ENCODE measurements around the gene ZSWIM4. TPM values are rescaled to one million over a fixed set of nuclear protein-coding genes. Genes with fewer than 3 reads are reported as not detected.

ZSWIM4 gene
- total and polyA plus RNA-seq, 2 of the 13 experiments (the other 11 are each of a cell fraction or from before 2014, with no cell fraction given), result 0.33 to 0.86 TPM

DNA sequence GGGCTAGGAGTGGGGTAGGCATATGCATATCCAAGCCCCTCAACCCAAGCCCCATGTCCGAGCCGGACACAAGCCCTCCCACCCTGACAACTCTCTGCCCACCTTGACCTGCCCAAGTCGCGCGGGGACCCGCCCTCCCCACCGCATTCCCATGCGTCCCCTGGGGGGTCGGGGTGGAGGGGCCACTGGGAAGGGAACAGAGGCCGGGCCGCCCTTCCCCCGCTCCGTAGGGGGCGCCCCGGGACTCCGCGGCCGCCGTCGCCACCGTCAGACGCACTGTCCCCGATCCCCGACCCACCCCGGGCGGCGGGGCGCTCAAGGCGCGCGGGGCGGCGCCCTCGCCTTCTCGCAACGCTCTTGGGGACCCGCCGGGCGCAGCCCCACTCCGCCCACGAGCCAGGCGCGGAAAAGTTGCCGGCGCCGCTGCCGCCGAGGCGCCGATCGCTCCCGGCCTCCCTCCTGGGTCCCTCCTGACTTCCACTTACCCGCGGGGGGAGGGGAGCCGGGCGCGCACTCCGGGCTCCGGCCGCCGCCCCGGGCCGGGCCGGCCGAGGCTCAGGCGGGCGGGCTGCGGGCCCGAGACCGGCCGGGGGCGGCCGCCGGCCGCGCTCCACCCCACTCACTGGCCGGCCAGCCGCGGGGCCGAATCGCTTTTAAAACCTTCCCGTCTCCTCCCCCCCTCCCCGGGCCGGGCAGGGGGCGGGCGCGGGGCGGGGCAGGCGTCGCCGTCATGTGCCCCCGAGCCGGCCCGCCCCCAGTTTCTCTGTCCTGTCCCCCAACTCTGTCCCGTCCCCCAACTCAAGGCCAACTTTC lies 47.3 kb downstream of the ZSWIM4 start (continued):
- no peak for TF ChIP-seq EZH2 (conservative IDR thresholded peaks at IDR 0.05; ENCODE audit: low read depth, low read length)
- TF ChIP-seq ISL2 (CRISPR knock-in tag; IDR thresholded peaks at IDR 0.05), result no peak
- TF ChIP-seq, protein P1, sequence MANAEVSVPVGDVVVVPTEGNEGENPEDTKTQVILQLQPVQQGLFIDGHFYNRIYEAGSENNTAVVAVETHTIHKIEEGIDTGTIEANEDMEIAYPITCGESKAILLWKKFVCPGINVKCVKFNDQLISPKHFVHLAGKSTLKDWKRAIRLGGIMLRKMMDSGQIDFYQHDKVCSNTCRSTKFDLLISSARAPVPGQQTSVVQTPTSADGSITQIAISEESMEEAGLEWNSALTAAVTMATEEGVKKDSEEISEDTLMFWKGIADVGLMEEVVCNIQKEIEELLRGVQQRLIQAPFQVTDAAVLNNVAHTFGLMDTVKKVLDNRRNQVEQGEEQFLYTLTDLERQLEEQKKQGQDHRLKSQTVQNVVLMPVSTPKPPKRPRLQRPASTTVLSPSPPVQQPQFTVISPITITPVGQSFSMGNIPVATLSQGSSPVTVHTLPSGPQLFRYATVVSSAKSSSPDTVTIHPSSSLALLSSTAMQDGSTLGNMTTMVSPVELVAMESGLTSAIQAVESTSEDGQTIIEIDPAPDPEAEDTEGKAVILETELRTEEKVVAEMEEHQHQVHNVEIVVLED (CRISPR knock-in tag; IDR thresholded peaks at IDR 0.05; ENCODE audit: borderline replicate concordance), result no peak; the same call in 1 of the 2 replicates
- TF ChIP-seq, protein P2, sequence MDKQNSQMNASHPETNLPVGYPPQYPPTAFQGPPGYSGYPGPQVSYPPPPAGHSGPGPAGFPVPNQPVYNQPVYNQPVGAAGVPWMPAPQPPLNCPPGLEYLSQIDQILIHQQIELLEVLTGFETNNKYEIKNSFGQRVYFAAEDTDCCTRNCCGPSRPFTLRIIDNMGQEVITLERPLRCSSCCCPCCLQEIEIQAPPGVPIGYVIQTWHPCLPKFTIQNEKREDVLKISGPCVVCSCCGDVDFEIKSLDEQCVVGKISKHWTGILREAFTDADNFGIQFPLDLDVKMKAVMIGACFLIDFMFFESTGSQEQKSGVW (CRISPR knock-in tag; IDR thresholded peaks at IDR 0.05; ENCODE audit: borderline replicate concordance), result no peak
- TF ChIP-seq, protein P3, sequence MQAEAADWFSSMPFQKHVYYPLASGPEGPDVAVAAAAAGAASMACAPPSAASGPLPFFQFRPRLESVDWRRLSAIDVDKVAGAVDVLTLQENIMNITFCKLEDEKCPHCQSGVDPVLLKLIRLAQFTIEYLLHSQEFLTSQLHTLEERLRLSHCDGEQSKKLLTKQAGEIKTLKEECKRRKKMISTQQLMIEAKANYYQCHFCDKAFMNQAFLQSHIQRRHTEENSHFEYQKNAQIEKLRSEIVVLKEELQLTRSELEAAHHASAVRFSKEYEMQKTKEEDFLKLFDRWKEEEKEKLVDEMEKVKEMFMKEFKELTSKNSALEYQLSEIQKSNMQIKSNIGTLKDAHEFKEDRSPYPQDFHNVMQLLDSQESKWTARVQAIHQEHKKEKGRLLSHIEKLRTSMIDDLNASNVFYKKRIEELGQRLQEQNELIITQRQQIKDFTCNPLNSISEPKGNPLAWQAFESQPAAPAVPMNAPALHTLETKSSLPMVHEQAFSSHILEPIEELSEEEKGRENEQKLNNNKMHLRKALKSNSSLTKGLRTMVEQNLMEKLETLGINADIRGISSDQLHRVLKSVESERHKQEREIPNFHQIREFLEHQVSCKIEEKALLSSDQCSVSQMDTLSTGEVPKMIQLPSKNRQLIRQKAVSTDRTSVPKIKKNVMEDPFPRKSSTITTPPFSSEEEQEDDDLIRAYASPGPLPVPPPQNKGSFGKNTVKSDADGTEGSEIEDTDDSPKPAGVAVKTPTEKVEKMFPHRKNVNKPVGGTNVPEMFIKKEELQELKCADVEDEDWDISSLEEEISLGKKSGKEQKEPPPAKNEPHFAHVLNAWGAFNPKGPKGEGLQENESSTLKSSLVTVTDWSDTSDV (CRISPR knock-in tag; IDR thresholded peaks at IDR 0.05), result no peak
- no peak for TF ChIP-seq ZNF34 (CRISPR knock-in tag; IDR thresholded peaks at IDR 0.05; ENCODE audit: borderline replicate concordance)
- TF ChIP-seq ZFP37 (CRISPR knock-in tag; IDR thresholded peaks at IDR 0.05; ENCODE audit: borderline replicate concordance), result no peak
- TF ChIP-seq FOXA1 (IDR thresholded peaks at IDR 0.05), result no peak
- TF ChIP-seq FOXA1 (CRISPR knock-in tag; IDR thresholded peaks at IDR 0.05), result no peak
- TF ChIP-seq ZNF709 (CRISPR knock-in tag; IDR thresholded peaks at IDR 0.05), result no peak
- no peak for TF ChIP-seq HHEX (CRISPR knock-in tag; IDR thresholded peaks at IDR 0.05)
- no peak for TF ChIP-seq HOXD1 (CRISPR knock-in tag; IDR thresholded peaks at IDR 0.05)
- no peak for TF ChIP-seq SMARCC2 (IDR thresholded peaks at IDR 0.05)
- TF ChIP-seq KDM5A (IDR thresholded peaks at IDR 0.05; ENCODE audit: borderline replicate concordance, low read length), result no peak
- TF ChIP-seq, protein P4, sequence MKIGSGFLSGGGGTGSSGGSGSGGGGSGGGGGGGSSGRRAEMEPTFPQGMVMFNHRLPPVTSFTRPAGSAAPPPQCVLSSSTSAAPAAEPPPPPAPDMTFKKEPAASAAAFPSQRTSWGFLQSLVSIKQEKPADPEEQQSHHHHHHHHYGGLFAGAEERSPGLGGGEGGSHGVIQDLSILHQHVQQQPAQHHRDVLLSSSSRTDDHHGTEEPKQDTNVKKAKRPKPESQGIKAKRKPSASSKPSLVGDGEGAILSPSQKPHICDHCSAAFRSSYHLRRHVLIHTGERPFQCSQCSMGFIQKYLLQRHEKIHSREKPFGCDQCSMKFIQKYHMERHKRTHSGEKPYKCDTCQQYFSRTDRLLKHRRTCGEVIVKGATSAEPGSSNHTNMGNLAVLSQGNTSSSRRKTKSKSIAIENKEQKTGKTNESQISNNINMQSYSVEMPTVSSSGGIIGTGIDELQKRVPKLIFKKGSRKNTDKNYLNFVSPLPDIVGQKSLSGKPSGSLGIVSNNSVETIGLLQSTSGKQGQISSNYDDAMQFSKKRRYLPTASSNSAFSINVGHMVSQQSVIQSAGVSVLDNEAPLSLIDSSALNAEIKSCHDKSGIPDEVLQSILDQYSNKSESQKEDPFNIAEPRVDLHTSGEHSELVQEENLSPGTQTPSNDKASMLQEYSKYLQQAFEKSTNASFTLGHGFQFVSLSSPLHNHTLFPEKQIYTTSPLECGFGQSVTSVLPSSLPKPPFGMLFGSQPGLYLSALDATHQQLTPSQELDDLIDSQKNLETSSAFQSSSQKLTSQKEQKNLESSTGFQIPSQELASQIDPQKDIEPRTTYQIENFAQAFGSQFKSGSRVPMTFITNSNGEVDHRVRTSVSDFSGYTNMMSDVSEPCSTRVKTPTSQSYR (CRISPR knock-in tag; IDR thresholded peaks at IDR 0.05; ENCODE audit: borderline replicate concordance), result peak; percentile 47; the same call in 1 of the 2 replicates
- TF ChIP-seq CCDC6 (CRISPR knock-in tag; IDR thresholded peaks at IDR 0.05), result no peak
- TF ChIP-seq, protein P5, sequence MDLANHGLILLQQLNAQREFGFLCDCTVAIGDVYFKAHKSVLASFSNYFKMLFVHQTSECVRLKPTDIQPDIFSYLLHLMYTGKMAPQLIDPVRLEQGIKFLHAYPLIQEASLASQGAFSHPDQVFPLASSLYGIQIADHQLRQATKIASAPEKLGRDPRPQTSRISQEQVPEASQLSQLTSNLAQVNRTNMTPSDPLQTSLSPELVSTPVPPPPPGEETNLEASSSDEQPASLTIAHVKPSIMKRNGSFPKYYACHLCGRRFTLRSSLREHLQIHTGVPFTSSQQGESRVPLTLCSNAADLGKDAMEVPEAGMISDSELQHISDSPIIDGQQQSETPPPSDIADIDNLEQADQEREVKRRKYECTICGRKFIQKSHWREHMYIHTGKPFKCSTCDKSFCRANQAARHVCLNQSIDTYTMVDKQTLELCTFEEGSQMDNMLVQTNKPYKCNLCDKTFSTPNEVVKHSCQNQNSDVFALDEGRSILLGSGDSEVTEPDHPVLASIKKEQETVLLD (CRISPR knock-in tag; IDR thresholded peaks at IDR 0.05; ENCODE audit: low read depth), result 0 out of 2 replicates have a peak, but pooled peaks have one; percentile 23
- TF ChIP-seq ZNF496 (CRISPR knock-in tag; IDR thresholded peaks at IDR 0.05; ENCODE audit: insufficient replicate concordance), result no peak
- no peak for TF ChIP-seq ZNF256 (CRISPR knock-in tag; conservative IDR thresholded peaks at IDR 0.05)
- peak; percentile 42; the same call in 1 of the 2 replicates for TF ChIP-seq SP5 (CRISPR knock-in tag; IDR thresholded peaks at IDR 0.05; ENCODE audit: borderline replicate concordance, low read depth)
